NCI-H510A treated with DMSO at 0.1 percent for 48 hours (cell line): ENCODE measurements around the gene SYNM.
A peak's percentile ranks its signal among the peaks of the same experiment; 100 is the strongest.

ENCODE experiments used
- DNase-seq: peaks from one replicate; lab custom pipeline; 2025; lab: John Stamatoyannopoulos, UW

Gene SYNM

DNA sequence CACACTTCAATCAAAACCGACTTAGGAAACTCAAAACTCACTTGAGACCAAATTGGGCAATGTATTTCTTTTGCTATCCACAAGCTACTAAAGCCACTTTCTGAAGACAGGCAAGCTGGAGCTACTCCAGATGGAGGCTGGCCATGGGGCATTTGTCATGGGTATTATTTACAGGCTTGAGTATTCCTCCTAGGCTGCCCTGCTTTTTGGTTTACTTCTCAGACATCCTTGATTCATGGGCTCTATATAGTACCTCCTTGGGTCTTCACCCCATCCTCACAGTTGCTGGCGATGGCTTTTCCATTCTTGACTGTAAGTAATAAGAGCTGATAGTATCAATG lies 18.6 kb upstream of the SYNM start:
- no peak for DNase-seq

DNA sequence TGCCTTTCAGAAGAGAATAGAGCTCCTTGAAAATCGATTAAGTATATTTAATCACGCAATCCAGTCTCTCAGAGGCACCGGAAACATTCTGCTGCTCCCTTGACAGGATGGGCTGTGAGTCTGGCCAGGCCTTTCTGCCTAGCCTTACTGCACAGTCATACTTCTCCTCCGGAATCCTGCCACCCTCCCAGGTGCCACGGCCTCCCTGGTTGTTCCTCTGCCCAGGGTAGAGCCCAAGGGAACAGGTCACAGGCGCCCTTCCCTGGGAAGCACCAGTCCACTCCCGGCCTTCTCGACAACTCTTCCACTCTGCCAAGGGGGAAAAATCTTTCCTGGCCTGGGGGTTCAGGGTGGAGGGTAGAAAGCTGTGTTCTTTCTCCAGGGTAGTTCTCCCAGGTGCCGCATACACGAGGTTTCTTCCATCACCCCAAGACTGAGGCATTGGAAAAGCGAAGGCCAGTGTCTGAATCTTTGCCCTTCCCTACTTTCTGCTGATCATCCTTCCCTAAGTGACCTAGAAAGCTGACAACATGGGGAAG lies 17.4 kb upstream of the SYNM start:
- no peak for DNase-seq

DNA sequence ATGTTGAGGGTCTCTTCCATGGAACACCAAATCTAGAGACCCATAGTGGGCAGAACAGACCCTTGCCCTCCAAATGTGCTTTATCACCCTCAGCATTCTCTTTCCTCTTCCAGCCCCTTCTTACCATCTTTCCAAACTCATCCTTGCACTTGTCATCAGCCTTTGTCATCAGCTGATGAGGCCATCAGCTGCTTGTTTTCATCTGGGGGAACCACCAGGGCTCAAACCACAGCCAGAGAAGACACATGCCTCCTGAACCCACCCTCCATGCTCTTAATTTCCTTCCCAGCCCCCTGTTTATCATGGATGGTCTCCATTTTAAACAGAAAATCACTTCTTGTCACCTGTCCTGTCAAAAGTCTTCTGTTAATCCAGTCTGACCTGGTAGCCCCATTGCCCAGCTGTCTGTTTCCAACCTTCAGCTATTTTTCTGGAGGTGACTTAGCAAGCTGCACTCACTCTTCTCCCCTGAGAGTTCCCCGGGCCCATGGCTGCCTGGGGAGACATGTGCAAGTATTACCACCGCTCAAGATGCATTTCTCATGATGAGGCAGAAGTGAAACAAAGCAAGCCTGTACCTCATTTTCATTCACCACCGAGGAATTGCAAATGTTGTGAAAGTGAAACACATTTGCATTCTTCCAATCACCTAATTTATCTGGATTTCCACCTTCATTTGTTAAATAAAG lies 14.7 kb upstream of the SYNM start:
- no peak for DNase-seq

DNA sequence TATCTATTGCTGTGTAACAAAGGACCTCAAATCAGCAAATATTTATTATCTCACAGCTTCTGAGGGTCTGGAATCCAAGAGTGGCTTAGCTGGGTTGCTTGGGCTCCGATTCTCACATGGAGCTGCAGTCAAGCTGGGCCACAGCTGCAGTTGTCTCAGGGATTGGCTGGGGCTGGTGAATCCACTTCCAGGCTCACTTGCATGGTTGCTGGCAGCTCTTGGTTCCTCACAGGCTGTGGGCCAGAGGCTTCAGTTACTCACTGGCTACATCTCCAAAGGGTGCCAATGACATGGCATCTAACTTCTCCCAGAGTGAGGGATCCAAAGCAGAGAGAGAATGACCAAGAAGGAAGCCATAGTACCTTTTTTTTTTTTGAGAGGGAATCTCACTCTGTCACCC lies 13.9 kb upstream of the SYNM start:
- DNase-seq: no peak

- DNase-seq: no peak
Observed at GRCh38 chr15:99092554-99093172, 12.2 kb upstream of the SYNM start.

- DNase-seq: no peak
Observed at GRCh38 chr15:99095626-99096025, 9.3 kb upstream of the SYNM start.

DNA sequence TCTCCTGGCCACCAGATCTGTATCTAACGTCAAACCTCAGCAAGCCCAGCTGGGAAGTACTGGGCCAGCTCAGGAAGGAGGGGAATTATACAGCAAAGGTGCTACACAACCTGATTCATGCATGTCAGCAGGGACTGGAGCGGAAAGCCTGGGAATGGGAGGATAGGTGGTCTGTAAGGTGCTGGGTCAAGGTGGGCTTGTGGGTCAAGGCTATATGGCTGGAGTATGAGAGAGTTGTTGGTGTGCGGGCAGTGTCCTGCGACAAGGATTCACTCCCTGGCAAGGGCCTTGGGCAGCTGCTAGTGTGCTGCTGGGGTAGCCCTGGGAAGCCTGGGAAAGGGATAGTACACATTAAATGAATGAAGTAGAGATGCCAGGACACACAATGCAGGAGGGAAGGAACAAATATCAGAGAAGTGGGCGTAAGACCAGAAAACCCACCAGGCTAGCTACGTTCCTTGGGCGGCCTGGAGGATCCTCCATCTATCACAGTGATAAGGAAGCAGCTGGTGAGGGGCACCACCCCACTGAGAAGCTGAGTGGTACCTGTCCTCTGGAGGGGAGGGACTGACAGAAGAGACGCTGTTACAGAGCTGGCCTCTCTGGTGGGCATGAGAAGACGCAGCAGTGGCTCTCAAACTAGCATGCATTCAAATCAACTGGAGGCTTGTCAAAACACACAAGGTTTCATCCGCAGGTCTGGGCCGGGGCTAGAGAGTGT lies 8.5 kb upstream of the SYNM start:
- no peak for DNase-seq

- no peak for DNase-seq
Observed at GRCh38 chr15:99096894-99097426, 7.9 kb upstream of the SYNM start.

DNA sequence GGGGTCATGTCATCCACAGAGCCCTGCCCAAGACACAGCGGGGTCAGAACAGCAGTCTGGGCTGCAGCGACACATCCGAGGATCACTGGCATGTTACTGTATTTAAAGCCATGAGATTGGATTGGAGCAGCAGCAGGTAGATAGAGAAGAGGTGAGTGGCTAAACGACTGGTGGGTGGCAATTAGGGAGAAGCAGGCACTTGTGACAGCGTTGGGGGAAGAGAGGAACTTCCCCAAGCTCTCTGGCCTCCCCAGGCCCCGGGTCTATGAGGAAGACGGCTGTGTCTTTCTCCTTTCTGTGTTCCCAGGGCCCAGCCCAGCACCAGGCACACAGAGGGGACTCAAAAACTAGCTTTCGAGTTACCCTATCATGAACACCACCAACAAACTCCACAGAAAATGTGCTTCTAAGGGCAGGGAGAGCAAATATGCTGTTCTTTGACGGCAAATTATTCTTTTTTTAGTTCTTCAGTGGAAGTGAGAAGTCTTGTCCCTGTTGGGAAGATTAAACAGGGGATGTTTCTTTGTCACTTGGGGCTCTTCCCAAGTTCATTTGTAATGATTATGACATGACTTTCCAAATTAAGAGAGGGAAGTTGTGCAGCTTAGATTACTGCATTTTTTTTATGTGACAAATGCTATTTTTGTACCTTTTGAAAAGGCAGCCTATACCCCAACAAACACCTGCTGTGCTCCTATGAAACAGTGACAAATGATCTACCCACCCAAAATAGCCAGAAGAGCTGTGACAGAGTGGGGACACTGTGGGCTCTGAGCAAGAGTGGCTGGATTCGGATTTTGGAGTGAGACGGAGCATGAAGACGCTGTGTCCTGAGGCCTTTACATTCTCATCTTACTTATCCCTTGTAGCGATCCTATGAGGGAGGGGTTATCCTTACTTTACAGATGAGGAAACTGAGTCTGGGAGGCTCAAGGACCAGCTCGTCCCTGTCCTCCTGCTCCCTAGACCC lies 7.2 kb upstream of the SYNM start:
- DNase-seq: no peak

DNA sequence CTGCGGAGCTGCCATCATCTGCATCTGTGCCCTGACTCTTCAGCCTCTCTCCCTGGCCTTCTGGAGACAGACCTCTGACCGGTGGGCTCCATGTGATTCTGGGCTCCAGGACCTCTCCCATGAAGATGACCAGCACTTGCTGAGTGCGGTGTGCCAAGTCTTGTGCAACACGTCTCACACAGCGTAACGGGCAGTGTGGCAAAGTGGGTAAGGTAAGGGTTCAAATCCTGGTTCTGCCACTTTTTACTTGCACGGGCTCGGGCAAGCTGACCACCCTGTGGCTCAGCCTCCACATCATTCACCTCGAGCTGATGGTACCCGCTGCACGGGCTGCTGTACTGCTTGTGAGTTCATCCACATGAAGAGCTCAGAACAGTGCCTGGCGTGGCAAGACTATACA lies 6.5 kb upstream of the SYNM start:
- DNase-seq: no peak

DNA sequence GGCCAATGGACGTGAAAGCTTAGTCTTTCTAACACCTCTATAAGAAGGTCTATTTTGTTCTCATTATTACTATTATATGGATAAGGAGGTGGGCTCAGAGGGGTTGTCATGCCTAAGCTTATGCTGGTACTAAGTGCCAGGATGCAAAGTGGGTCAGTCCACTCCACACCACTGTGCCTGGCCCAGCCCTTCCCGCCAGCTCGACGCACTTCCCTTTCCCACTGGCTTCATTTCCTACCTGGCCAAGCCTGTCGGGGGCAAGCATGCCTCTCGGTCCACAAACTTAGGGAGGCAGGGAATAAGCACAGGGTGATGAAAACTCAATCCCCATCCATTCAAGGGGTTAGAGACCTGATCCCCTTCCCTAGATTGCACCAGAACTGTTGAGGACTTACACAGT lies 5.9 kb upstream of the SYNM start:
- DNase-seq: no peak

GRCh38 chr15:99099661-99100060 lies 5.2 kb upstream of the SYNM start:
- DNase-seq: no peak

GRCh38 chr15:99100245-99101173 lies 4.4 kb upstream of the SYNM start:
- DNase-seq: peak; percentile 7

DNA sequence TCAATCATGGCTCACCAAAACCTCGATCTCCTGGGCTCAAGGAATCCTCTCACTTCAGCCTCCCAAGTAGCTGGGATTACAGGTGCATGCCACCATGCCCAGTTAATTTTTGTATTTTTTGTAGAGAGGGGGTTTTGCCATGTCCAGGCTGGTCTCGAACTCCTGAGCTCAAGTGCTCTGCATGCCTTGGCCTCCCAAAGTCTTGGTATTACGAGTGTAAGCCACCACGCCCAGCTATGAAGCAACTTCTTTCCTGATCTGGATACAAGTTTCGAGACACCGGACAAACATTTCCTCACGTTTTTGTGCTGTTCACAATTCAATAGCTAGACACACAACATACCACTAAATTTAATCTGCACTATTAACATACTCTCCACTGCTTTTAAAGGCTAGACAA lies 3.4 kb upstream of the SYNM start:
- no peak for DNase-seq

DNA sequence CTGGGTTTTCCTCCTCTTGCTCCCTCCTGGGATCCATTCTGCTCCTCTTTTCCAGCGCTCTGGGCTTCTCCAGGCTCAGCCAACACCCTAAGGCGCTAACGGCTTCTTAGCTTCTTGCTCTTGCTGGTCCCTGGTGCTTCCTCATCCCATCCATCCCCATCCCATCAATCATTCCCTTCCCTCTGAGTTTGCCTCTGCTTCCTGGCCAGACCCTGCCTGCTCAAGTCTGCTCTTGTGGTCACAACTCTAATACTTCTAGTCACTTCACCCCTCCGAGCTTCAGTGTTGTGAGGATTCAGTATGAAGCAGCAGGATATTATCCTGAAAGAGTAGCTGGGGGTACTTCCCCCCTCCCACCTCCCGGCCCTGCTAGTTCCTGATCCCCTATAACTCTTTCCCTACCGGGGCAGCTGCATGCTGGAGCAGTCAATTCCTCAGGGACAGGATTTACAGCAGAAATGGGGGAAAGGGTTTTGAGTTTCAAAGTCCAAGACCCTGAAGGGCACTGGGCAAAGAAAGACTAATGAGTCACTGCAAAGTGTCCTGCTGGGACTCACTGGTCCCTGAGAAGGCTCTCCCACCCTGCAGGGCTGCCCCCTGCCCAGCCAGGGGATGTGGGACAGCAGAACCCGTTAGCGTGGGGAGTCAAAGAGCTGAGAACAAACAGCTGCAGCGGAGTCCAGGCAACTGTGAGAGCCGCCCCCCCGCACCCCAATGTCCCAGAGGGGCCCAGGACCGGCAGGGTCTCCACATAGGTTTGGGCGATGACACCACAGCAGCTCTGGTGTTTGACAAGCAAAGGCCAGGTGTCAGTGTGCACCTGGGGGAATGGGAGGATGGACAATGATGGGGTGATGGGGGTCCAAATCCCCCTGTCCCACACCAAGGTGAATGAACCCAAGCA lies 2.3 kb upstream of the SYNM start:
- DNase-seq: no peak

DNA sequence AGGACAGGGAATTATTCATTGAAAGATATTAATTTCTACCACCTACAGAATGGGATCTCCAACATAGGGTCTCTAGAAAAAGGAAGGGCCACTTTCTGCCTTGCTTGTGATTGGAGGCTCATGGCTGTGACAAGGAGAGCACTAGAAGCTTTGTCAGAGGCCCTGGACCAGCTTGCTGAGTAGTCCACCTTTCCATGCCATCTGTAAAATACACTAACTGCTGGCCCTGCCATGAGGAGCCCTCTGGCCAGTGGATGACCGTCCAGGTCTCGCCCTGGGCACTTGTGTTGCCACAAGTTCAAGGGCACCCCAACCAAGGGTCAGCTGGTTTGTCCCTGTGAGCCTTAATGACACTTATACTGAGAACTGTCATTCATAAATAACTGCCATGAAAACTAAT lies 1.6 kb upstream of the SYNM start:
- no peak for DNase-seq

DNA sequence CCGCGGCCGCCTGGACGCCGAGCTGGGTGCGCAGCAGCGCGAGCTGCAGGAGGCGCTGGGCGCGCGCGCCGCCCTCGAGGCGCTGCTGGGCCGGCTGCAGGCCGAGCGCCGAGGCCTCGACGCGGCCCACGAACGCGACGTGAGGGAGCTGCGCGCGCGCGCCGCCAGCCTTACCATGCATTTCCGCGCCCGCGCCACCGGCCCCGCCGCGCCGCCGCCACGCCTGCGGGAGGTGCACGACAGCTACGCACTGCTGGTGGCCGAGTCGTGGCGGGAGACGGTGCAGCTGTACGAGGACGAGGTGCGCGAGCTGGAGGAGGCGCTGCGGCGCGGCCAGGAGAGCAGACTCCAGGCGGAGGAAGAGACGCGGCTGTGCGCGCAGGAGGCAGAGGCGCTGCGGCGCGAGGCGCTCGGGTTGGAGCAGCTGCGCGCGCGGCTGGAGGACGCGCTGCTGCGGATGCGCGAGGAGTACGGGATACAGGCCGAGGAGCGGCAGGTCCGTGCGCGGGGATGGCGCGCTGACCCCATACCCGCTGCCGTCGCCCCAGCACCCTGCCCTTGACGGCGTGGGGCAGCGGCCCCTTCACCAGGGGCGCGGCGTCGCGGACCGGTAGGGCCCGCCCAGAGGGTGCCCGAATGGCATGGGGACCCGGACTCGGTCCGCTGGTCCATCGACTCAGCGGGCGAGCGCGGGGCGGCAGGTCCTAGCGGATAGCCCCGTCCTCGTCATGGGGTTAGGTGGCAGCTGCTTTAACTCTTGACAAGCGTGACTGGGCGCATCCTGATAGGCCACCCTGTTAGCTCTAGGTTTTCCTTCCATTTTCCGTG lies 848 bp downstream of the SYNM start:
- DNase-seq: no peak

DNA sequence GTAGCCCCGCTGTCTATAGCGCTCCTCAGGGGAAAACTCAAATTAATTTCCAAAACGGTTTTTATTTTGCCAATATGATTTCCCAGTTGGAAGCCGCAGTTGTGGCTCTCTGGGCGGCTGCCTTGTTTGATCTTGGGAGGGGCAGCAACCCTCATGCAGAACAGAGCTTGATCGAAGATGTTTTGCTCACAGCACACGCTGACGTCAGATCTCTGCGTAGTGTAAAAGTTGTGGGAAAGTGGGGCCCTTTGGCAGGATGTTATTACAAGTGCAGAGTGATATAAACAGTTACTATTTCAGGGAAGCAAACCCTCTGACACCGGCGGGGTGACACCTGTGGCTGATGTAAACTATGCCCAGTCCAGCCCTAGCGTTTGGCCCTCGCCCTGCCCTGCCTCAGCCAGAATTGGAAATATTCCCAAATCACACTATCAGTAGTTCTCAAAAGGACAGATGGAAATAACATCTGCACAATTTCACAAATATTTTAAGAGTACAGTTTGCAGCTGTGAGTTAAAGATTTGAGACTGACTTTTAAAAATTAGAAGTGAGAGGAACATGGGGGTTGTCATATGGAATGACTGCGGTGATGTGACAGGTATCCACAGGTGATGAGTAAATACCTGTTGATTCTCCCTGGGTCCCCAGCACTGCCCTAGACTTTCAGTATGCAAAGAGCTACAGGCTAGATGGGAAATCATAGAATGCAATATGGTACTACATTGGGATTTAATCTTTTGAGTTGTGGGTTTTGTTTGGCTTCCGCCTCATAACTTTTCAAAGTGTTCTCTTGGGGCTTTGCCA lies 1.7 kb downstream of the SYNM start:
- DNase-seq: no peak
